ENCODE data around the gene EIF6.

- TF ChIP-seq CTCF (IDR thresholded peaks at IDR 0.05) (no peak), EZH2 (IDR thresholded peaks at IDR 0.05; ENCODE audit: borderline replicate concordance, insufficient read depth, low read depth, low read length, poor library complexity, severe bottlenecking) (no peak)
Measured at GRCh38 chr20:35302421-35303335, 18.1 kb upstream of the EIF6 start.

Measured in B cell (primary cell).